HFF-Myc (cell line): ENCODE measurements around the gene CMIP.

ENCODE experiments used
- DNase-seq: peaks from one replicate; pipeline ENCODE4 v3.0.0-alpha.2; 2011; ENCODE audit warnings: low read depth; ENCODE audit errors: extremely low read depth
- H3K4me3 ChIP-seq: replicated peaks from 2 replicates; pipeline ENCODE4 v1.5.1; 2011; ENCODE audit warnings: low read depth, mild to moderate bottlenecking, control low read depth, low read length
- CTCF ChIP-seq: IDR thresholded peaks from 2 replicates; pipeline ENCODE4 v1.5.1; 2012; ENCODE audit warnings: mild to moderate bottlenecking, low read depth, low read length, control low read depth; ENCODE audit errors: missing control alignments

The CMIP gene

DNA sequence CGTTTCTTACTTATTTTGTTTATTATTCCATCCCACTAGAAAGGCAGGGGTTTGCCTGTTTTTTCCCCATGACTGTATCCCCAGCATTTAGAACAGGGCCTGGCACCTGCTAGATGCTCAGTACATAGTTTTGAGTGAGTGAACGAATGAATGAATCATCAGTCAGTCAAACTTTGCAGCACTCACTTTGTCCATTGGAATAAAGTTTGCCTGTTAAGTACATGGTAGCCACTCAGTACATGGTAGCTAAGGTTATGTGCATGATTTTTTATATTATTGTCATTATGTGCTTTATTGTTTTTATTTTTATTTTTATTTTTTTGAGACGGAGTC is 88.5 kb downstream of the CMIP start:
- DNase-seq, result no peak
- TF ChIP-seq CTCF, result no peak

DNA sequence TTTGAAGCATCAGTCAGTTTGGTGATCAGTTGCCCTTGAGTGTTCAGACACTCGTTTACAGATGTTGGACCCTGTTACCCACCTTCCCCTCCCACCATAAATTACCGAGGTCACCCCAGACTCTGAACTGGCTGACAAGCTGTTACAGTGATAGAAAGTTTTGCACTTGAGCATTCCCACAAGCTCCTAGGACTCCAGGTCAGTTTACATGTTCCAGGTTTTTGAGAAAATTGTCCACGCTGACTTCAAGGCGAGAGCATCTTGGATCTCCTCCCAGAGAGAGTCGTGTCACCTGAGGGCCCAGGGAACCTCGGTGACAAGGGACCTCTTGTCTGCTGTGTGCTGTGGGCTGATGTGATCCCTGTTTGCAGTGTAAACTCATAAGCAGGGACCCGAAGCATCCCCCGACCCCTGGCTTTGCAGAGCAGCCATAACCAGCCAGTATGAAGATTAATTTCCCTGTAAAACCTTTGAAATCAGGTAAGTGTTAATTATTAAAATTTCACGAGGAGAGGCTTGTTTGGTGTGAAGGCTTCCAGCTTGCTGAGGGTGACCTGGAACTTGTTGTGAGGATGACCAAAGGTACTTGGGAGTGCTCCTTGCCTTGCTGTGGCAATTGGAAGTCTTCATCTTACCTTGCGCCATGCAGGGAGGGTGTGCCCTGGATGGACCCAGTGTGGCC is 91.2 kb downstream of the CMIP start:
- H3K4me3 ChIP-seq, result no peak overlapping the region
- DNase-seq, result no peak
- no peak for TF ChIP-seq CTCF

More for the DNA sequence above, 88.5 kb downstream of the CMIP start:
- no peak overlapping the region for H3K4me3 ChIP-seq

- no peak overlapping the region for H3K4me3 ChIP-seq
- no peak for TF ChIP-seq CTCF
- no peak for DNase-seq
Measured at GRCh38 chr16:81536648-81537047, 92.0 kb downstream of the CMIP start.

- no peak overlapping the region for H3K4me3 ChIP-seq
- DNase-seq, result no peak
- no peak for TF ChIP-seq CTCF
Measured at GRCh38 chr16:81537721-81538561, 93.3 kb downstream of the CMIP start.

- no peak for TF ChIP-seq CTCF
- DNase-seq, result no peak
- H3K4me3 ChIP-seq, result no peak overlapping the region
Measured at GRCh38 chr16:81539009-81539758, 94.6 kb downstream of the CMIP start.

DNA sequence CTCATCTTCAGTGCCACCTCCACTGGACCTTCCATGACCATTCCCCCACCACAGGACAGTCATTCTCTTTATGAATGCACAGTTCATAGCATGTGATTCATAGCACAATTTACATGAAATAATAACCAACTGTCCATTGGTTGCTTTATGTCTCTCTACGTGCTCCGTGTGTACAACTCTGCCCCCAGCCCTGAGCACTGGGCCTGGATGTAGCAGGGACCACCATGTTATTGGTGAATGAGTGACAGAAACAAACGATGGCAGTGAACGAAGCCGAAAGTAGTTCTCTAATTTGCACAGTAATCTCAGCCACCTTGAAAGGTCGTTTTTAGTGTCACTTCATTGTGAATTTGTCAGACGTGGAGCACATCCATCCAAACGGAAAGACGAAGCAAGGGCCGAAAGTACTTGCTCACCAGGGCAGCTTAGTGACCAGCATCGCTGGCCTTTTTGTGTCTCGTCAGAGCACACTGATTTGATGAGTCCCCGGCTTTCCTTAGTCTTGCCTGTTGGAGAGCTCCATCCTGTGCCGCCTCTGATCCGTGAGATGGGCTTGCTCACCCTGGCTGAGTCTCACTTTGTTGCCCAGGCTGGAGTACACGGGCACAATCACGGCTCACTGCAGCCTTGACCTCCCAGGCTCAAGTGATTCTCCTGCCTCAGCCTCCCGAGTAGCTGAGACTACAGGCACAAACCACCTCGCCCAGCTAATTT is 95.3 kb downstream of the CMIP start:
- DNase-seq, result no peak
- no peak for TF ChIP-seq CTCF
- H3K4me3 ChIP-seq, result no peak overlapping the region
